ENCODE measurements around the gene EYA4.

EYA4 gene

GRCh38 chr6:133546098-133546497, 304.9 kb downstream of the EYA4 start:
- no peaks in the 10 kb centered on the region for H3K9me3 ChIP-seq (ENCODE audit: control insufficient read depth, insufficient read depth, low read depth, low read length)
- POLR2A ChIA-PET, result no interaction called here
- H3K4me3 ChIP-seq (ENCODE audit: low read depth, low read length), result no peak overlapping the region
- no peak overlapping the region for H3K27ac ChIP-seq (ENCODE audit: extremely low read depth, low read depth, low read length)
- CTCF ChIA-PET, result interaction anchor here (1.2 to 1.6 kb wide), 2 partner anchors 361 to 583 kb away, joined by 4 to 5 read pairs; no protein-coding TSS in a partner anchor
- no peaks in the 10 kb centered on the region for H3K4me1 ChIP-seq (ENCODE audit: control insufficient read depth, insufficient read depth, low read length)
- no peak for TF ChIP-seq ZNF23 (tag by site-specific recombination; IDR thresholded peaks at IDR 0.05; ENCODE audit: borderline replicate concordance)
- TF ChIP-seq, protein P1, sequence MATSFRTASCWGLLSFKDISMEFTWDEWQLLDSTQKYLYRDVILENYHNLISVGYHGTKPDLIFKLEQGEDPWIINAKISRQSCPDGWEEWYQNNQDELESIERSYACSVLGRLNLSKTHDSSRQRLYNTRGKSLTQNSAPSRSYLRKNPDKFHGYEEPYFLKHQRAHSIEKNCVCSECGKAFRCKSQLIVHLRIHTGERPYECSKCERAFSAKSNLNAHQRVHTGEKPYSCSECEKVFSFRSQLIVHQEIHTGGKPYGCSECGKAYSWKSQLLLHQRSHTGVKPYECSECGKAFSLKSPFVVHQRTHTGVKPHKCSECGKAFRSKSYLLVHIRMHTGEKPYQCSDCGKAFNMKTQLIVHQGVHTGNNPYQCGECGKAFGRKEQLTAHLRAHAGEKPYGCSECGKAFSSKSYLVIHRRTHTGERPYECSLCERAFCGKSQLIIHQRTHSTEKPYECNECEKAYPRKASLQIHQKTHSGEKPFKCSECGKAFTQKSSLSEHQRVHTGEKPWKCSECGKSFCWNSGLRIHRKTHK (tag by site-specific recombination; IDR thresholded peaks at IDR 0.05), result no peak
- TF ChIP-seq GLI4 (tag by site-specific recombination; IDR thresholded peaks at IDR 0.05), result no peak
- TF ChIP-seq MZF1 (tag by site-specific recombination; IDR thresholded peaks at IDR 0.05; ENCODE audit: borderline replicate concordance), result no peak
- no peak for TF ChIP-seq ZNF391 (tag by site-specific recombination; IDR thresholded peaks at IDR 0.05; ENCODE audit: borderline replicate concordance, low read depth)
- no peak for TF ChIP-seq ZNF654 (tag by site-specific recombination; IDR thresholded peaks at IDR 0.05; ENCODE audit: low read depth)
- no peak for TF ChIP-seq ZNF121 (tag by site-specific recombination; IDR thresholded peaks at IDR 0.05)
- no peak for TF ChIP-seq INSM2 (tag by site-specific recombination; IDR thresholded peaks at IDR 0.05)
- TF ChIP-seq ZSCAN23 (tag by site-specific recombination; IDR thresholded peaks at IDR 0.05), result no peak
- TF ChIP-seq ZNF544 (tag by site-specific recombination; IDR thresholded peaks at IDR 0.05), result no peak
- TF ChIP-seq IKZF3 (tag by site-specific recombination; IDR thresholded peaks at IDR 0.05), result no peak
- TF ChIP-seq ZNF510 (tag by site-specific recombination; IDR thresholded peaks at IDR 0.05; ENCODE audit: insufficient replicate concordance), result no peak
- TF ChIP-seq ZXDB (tag by site-specific recombination; IDR thresholded peaks at IDR 0.05), result no peak
- no peak for TF ChIP-seq ZNF157 (tag by site-specific recombination; IDR thresholded peaks at IDR 0.05)
- no peak for TF ChIP-seq ZNF664 (tag by site-specific recombination; IDR thresholded peaks at IDR 0.05)
- TF ChIP-seq YY2 (tag by site-specific recombination; IDR thresholded peaks at IDR 0.05), result no peak
- TF ChIP-seq PRDM10 (tag by site-specific recombination; IDR thresholded peaks at IDR 0.05), result no peak
- TF ChIP-seq, protein P2, sequence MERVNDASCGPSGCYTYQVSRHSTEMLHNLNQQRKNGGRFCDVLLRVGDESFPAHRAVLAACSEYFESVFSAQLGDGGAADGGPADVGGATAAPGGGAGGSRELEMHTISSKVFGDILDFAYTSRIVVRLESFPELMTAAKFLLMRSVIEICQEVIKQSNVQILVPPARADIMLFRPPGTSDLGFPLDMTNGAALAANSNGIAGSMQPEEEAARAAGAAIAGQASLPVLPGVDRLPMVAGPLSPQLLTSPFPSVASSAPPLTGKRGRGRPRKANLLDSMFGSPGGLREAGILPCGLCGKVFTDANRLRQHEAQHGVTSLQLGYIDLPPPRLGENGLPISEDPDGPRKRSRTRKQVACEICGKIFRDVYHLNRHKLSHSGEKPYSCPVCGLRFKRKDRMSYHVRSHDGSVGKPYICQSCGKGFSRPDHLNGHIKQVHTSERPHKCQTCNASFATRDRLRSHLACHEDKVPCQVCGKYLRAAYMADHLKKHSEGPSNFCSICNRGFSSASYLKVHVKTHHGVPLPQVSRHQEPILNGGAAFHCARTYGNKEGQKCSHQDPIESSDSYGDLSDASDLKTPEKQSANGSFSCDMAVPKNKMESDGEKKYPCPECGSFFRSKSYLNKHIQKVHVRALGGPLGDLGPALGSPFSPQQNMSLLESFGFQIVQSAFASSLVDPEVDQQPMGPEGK (tag by site-specific recombination; IDR thresholded peaks at IDR 0.05), result no peak
- H3K36me3 ChIP-seq (ENCODE audit: control insufficient read depth in 2 of 2, insufficient read depth in 1 of 2, low read length in 2 of 2), result no peaks in the 10 kb centered on the region
